ENCODE results near the gene REG1B. TPM values are rescaled to one million over a fixed set of nuclear protein-coding genes. Genes with fewer than 3 reads are reported as not detected.

REG1B gene
- total RNA-seq, result not detected

DNA sequence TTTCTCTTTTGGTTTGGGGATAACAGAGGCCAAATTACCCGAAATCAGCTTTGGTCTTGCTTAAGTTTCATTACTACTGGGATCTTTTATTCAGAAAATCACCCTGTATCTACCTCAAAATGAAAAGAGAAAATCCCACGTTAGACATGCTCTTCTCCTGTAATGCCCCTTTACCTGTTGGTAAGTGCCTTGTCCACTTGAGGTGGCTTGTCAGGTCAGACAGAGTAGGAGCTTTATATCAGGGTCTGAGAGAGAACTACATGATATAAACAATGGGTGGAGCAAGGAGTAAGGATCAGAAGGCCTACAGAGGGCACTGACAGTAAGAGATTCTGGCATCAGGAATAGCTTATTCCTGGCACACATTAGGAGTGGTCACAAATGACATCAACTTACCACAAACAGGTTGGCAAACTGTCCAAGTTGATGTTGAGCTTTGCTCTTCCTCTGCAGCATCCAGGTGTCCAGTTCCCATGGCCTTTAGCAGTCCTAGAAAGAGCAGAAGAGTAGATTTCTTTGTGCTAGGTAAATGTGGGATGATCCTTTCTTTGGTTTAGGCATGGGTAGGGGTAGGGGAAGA lies at the start of gene REG1B:
Gene REG1B (minus strand): TSS at position 209 of the 580 bp plus-strand sequence. CDS start 381 bp downstream, outside the sequence.

DNA sequence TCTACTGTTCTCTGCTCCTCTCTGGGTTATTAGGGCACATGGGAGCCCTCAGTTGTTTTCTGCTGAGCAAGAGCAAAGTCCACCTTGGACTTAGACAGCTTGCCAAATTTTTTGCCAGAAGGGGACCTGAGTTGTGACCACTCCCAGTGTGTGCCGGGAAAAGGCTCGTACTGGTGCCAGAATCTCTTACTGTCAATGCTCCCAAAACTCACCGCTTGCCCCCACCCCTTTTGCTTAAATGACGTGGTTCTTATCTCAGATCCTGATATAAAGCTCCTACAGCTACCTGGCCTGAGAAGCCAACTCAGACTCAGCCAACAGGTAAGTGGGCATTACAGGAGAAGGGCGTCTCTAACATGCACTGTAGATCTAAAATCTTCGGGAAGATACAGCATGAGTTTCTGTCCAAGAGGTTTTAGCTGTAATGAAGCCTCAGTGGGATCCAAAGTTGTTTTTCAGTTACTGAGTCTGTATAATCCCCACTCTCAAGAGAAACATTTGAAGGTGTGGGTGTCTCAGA lies 32.5 kb upstream of the REG1B start, which contains the start of gene REG1A:
Gene REG1A (plus strand): TSS at position 295 of the 520 bp plus-strand sequence. CDS start 374 bp downstream, outside the sequence.

Other genes with a start within 250 kb of the REG1B start
- not detected for gene REG3G, start 62.3 kb downstream of the REG1B start, total RNA-seq
- 0.46 TPM for gene REG1A, start 32.5 kb upstream of the REG1B start, total RNA-seq
- not detected for gene REG3A, start 71.8 kb upstream of the REG1B start, total RNA-seq

Measured in diencephalon (tissue), 1 donor.